Activated T-helper 1 cell treated with Interleukin-2 at 50 U/mL for 16 hours (primary cell): Measurements from ENCODE around the gene HMGB1.

ENCODE experiments used
- DNase-seq: peaks from one replicate; pipeline ENCODE4 v3.0.0-alpha.2; 2020; ENCODE audit warnings: low read depth

The HMGB1 gene

GRCh38 chr13:30429721-30430694 is 35.7 kb downstream of the HMGB1 start:
- DNase-seq, result no peak

GRCh38 chr13:30429235-30429634 is 36.5 kb downstream of the HMGB1 start:
- no peak for DNase-seq

DNA sequence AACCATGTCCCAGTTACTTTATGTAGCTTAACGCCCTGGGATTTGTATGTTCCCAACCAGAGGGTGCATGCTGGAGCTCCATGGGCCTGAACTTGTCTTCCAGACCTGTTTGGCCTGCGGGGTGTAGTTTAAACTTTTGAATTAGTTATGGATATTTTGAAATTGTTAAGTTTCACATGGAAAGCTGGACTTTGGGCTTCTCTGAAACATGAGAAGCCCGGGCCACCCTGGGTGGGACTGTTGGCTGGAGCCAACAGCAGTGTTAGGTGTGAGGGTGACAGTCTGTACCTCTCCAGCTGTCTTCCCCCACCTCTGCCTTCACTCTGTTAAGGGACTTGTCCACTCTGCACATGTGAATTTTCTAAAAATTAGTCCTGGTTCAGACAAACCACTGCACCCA is 41.8 kb downstream of the HMGB1 start:
- DNase-seq, result no peak

GRCh38 chr13:30422054-30422839 is 43.5 kb downstream of the HMGB1 start, which contains the start of gene UBE2L5:
TSS of gene UBE2L5 (plus strand) at chr13:30422493. CDS start at chr13:30427991, 5,498 bp downstream.
- peak; percentile 52 for DNase-seq

DNA sequence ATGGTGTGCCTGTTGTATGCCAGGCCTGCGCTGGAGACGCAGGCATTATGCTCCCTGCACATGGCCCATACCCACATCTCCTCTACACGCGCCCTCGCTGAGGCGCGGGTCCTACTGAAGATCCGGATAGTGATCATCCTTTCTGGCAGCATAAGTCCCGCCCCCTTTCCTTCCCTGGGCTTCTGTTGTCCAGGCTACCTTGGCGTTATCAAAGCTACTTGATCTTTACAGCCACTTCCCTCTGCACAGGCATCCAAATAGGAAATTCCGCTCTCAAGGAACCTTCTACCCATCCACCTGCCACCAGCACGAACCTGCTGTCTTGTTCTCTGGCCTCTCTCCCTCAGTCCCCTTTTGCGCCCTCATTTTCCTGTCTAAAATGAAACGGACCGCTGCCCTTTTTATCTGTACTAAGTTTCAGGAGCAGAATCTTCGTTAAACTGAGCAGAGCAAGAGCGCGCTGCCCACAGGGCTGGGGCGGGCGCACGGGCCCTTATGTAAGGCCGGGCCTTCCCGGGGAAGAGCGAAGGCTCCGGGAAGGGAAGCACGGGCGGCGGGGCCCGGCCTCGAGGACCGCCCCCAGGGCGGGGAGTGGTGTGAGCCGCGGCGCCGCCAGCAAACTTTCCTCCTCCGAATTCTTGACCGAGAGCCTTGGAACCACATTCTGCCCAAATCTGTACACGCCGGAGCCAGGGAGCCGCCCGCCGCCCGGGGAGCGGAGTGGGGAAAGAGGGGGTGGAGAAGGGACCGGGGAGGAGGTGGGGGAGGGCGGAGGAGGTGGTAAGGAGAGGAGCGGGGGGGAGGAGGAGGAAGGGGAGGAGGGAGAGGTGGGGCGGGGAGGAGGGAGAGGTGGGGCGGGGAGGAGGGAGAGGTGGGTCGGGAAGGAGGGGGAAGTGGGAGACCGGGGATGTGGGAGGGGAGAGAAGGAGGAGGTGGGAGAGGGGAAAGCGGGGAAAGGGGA is 44.4 kb downstream of the HMGB1 start:
- peak; percentile 10 for DNase-seq

DNA sequence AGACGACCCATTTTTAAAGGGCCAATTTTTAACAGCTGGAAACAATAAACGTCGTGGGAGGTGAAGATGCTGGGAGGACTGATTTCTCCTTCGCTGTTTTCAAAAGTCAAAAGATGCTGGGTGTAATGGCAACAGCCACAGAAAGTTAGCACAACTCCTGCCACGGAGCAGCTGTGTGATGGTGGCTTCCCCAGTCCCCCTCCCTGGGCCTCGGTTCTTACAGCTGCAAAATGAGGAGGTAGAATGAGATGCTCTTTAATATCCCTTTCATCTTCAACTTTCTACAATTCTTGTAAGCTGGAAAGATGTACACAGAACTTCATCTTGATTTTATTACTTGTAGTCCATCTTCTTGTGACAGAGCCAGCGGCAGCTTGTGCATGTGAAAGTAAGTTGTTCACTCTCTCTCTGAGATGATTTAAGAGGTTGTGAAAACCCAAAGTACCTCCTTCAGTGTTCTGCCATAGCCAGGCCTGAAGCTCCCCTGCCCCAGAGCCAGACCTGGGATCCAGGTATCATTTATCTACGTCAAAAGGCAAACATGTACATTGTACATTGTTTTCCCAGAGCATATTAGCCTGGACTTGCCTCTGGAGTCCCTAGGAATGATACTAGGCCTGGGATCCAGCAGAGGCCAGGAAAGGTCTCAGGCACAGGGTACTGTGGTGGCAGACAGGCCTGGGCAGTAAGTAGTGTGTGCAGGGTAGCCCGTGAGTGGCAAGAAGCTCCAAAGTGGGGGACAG is 46.8 kb downstream of the HMGB1 start:
- no peak for DNase-seq

- DNase-seq, result no peak
Measured at GRCh38 chr13:30418075-30418716, 47.5 kb downstream of the HMGB1 start.

- no peak for DNase-seq
Measured at GRCh38 chr13:30416471-30416870, 49.3 kb downstream of the HMGB1 start.

GRCh38 chr13:30415430-30416030 is 50.2 kb downstream of the HMGB1 start:
- no peak for DNase-seq

GRCh38 chr13:30413842-30414241 is 51.9 kb downstream of the HMGB1 start:
- DNase-seq, result no peak

DNA sequence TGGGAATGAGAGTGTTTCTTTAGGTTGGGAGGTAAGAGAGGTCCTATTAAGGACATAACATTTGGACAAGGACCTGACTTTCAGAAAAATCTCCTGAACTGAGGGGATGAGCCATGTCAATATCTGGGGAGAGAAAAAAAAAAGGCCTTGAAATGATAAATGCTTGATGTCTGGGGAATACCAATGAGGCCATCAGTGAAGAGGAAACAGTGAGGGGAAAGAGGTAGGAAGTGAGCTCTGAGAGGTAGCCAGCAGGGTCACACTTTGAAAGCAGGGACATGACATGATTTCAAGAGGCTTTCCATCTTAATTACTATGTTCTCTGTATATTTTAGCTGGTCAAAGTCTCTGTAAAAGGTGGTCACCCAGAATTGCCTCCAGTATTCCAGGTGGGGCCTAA is 53.4 kb downstream of the HMGB1 start:
- DNase-seq, result no peak

DNA sequence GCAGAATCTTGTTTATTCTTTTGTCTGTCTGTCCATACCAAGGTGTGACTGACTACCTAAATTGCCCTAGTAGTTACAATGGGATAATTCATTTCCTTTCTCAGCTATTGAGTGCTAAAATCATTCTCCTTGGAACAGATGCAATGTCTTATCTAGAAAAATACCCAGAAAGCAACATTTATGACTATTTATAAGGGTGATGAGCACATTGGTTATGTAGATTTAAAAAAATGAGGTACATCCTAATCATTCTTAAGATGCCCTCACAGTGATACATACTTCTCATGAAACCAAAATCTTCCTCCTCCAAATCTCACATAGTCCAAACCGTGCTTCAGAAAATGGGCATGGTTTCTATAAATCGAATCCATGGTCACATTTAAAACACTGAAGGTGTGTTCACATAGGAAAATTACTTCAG is 55.0 kb downstream of the HMGB1 start:
- no peak for DNase-seq

DNA sequence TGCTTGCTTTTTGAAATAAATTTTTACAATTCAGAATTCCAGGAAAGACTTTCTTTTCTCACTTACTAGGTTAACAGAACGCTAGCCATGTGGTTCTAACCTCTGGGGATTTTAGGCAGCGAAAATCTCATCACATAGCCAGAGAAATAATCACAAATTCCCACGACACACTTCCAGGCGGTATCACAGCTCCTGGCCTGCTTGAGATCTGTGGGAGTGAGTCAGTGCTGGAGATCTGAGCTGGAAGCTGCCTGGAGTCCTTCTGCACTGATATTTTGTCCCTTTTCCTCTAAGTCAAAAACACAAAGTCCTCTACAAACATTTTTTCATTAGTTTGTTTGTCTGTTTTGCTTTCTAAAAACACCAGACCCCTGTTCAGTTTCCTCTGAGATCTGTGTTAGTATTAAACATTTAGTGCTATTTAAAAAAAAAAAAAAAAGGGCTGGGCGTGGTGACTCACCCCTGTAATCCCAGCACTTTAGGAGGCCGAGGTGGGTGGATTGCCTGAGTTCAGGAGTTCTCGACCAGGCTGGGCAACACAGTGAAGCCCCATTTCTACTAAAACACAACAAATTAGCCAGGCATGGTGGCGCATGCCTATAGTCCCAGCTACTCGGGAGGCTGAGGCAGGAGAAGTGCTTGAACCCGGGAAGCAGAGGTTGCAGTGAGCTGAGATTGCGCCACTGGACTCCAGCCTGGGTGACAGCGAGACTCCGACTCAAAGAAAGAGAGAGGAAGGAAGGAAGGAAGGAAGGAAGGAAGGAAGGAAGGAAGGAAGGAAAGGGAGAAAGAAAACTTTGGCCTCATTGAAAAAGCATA is 55.6 kb downstream of the HMGB1 start:
- no peak for DNase-seq

DNA sequence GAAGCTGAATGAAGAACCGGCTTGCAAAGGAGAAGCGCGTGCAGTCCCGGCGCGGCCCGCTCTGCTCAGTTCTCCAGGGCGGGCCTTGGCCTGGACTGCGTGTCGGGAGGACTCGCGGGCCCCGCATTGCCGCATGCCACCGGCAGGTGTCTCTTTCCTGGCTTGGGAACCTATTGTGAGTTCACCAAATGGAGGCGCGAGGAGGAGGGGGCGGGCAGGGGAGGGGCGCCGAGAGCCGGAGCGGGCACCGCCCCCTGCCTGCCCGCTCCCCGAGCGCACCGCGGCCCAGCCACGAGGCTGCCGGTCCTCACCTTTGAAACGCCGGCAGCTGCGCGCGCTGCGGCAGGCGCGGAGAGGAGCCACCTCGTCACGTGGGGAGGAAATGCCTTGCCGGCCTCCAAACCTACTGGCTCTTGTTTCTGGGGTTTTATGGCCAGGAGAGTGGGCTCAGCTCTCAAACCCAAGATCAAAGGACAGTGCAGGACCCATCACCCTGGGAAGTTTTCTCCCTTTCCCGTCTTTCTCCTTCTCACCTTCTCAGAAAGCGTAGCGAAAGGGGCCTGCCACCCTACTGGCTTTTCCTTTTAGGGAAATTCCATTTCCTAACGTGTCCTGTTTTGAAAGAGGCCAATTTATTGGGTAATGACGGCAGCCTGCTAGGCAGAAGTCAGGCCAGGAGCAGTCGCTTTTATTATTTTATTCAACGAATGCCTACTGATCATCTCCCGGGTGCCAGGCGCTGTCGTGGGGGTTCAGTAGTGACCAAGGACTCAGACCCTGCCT is 57.2 kb downstream of the HMGB1 start:
- DNase-seq, result peak; percentile 82

DNA sequence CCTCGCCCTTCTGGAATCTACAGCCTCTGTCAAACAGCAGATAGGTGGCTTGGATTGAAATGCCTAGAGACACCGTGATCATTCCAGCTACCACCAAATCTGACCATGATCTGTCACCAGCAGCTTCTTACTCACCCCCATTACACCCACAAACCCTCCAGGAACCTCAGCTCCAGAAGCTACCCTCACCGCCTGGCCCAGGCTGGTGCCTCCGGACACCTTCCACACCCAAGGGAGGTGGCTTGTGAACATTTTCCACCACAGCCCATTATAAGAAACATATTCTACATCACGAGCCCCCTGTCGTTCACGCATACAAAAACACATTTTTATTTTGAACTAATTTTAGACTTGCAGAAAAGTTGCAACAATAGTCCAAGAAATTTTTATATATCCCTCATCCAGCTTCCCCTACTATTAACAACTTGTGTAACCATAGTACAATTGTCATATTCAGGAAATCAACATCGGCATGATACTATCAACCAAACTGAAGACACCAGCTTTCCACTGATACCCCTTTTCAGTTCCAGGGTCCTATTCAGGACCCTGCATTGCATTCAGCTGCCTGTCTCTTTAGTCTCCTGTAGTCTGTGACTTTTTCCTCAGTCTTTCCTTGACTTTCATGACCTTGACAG is 58.8 kb downstream of the HMGB1 start:
- DNase-seq, result no peak
